Vagina (tissue), 2 donors: ENCODE results near the gene RFK.
"Not testable (repeated sequence)": the region's sequence is repeated elsewhere in the genome, so short reads cannot be mapped to it uniquely, and the experiment has no call there.

Experiments
- CTCF ChIP-seq, 3 experiments: fragments of 450-650 bp in 2 of 3; fragments of 200-600 bp in 1 of 3; sonication (generic) in 1 of 3; IDR thresholded peaks; one replicate each; pipeline ENCODE4 v1.5.1; 2017 to 2019; ENCODE audit warnings: antibody characterized with exemption in 3 of 3, mild to moderate bottlenecking in 2 of 3, moderate library complexity in 2 of 3
- POLR2A ChIP-seq, 2 donors: fragments of 450-650 bp; IDR thresholded peaks; one replicate each; pipeline ENCODE4 v1.6.1; 2017; ENCODE audit warnings: antibody characterized with exemption in 2 of 2, mild to moderate bottlenecking in 2 of 2, moderate library complexity in 2 of 2
- POLR2AphosphoS5 ChIP-seq, 2 donors: sonication (generic); formaldehyde crosslinking; IDR thresholded peaks; one replicate each; pipeline ENCODE4 v1.9.0; 2017; ENCODE audit warnings: antibody characterized with exemption in 2 of 2, mild to moderate bottlenecking in 2 of 2, low read depth in 1 of 2; ENCODE audit not compliant: insufficient read depth in 1 of 2

- not testable (repeated sequence) for TF ChIP-seq POLR2A (IDR thresholded peaks at IDR 0.05); CTCF (IDR thresholded peaks at IDR 0.05); POLR2AphosphoS5 (IDR thresholded peaks at IDR 0.05; ENCODE audit: insufficient read depth in 1 of 2, low read depth in 1 of 2)
Measured at GRCh38 chr9:76437017-76437699, 42.9 kb upstream of the RFK start.
